Neutrophil (primary cell): ENCODE data around the gene B3GNT3.

Experiments used
- H3K27ac ChIP-seq: fragments of 200-600 bp; sonication (generic); 2 replicates; pipeline ENCODE4 v1.5.1; 2016; ENCODE audit warnings: mild to moderate bottlenecking, moderate library complexity
- H3K27me3 ChIP-seq: fragments of 200-600 bp; sonication (generic); 2 replicates; pipeline ENCODE4 v1.6.0; 2016; ENCODE audit warnings: mild to moderate bottlenecking
- H3K36me3 ChIP-seq: fragments of 200-600 bp; sonication (generic); 2 replicates; pipeline ENCODE4 v1.5.1; 2017
- H3K4me1 ChIP-seq, 2 experiments: fragments of 200-600 bp in 1 of 2; sonication (generic) in 1 of 2; 1 replicate in 1 of 2; 2 replicates in 1 of 2; pipeline versions ENCODE4 v1.5.1 to v1.6.1; 2013 to 2016; ENCODE audit warnings: low read depth in 1 of 2, low read length in 1 of 2, mild to moderate bottlenecking in 1 of 2, moderate library complexity in 1 of 2; ENCODE audit not compliant: control insufficient read depth in 1 of 2, insufficient read depth in 1 of 2
- H3K4me3 ChIP-seq, 2 experiments: fragments of 200-600 bp in 1 of 2; sonication (generic) in 1 of 2; 1 replicate in 1 of 2; 2 replicates in 1 of 2; pipeline ENCODE4 v1.5.1; 2013 to 2016; ENCODE audit warnings: low read depth in 1 of 2, low read length in 1 of 2, mild to moderate bottlenecking in 1 of 2, moderate library complexity in 1 of 2
- H3K9me3 ChIP-seq: fragments of 200-600 bp; sonication (generic); 2 replicates; pipeline ENCODE4 v1.5.1; 2016
- TF ChIP-seq, protein P1 (sequence below): fragments of 200-600 bp; sonication (generic); IDR thresholded peaks from 2 replicates; pipeline ENCODE4 v1.5.1; 2016; ENCODE audit warnings: antibody characterized with exemption

The B3GNT3 gene

DNA sequence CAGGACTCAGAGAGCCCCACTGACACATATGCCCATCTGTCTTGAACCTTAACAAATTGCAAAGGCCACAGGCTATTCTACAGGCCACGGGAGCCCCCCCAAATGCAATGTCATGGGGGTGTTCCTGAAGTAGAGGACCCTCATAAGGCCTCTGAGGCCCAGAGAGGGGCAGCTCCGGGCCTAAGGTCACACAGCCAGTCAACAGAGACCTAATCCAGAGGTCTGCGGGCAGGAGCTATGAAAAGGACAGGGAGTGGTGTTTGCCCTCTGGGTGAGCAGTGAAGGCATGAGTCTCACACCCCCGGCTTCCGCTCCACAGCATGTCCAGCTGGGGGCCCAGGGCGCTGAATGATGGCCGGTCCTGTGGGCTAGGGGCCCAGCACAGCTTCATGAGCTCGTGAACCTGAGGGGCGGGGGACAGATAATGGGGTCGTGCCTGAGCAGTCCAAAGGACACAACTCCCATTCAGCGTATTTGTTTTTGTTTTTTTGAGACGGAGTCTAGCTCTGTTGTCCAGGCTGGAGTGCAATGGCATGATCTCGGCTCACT lies 31.6 kb downstream of the B3GNT3 start:
- H3K4me1 ChIP-seq, result peaks cover 25 to 26% of the 10 kb centered on the region in 2 experiments
- no peaks in the 10 kb centered on the region for H3K9me3 ChIP-seq
- peaks cover 52% of the 10 kb centered on the region for H3K36me3 ChIP-seq
- H3K4me3 ChIP-seq, result peak overlapping the region in 1 of 2 experiments; percentile 44
- H3K27me3 ChIP-seq, result no peaks in the 10 kb centered on the region
- TF ChIP-seq, protein P1, sequence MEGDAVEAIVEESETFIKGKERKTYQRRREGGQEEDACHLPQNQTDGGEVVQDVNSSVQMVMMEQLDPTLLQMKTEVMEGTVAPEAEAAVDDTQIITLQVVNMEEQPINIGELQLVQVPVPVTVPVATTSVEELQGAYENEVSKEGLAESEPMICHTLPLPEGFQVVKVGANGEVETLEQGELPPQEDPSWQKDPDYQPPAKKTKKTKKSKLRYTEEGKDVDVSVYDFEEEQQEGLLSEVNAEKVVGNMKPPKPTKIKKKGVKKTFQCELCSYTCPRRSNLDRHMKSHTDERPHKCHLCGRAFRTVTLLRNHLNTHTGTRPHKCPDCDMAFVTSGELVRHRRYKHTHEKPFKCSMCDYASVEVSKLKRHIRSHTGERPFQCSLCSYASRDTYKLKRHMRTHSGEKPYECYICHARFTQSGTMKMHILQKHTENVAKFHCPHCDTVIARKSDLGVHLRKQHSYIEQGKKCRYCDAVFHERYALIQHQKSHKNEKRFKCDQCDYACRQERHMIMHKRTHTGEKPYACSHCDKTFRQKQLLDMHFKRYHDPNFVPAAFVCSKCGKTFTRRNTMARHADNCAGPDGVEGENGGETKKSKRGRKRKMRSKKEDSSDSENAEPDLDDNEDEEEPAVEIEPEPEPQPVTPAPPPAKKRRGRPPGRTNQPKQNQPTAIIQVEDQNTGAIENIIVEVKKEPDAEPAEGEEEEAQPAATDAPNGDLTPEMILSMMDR, result no peak
- H3K27ac ChIP-seq, result peak overlapping the region; percentile 87

DNA sequence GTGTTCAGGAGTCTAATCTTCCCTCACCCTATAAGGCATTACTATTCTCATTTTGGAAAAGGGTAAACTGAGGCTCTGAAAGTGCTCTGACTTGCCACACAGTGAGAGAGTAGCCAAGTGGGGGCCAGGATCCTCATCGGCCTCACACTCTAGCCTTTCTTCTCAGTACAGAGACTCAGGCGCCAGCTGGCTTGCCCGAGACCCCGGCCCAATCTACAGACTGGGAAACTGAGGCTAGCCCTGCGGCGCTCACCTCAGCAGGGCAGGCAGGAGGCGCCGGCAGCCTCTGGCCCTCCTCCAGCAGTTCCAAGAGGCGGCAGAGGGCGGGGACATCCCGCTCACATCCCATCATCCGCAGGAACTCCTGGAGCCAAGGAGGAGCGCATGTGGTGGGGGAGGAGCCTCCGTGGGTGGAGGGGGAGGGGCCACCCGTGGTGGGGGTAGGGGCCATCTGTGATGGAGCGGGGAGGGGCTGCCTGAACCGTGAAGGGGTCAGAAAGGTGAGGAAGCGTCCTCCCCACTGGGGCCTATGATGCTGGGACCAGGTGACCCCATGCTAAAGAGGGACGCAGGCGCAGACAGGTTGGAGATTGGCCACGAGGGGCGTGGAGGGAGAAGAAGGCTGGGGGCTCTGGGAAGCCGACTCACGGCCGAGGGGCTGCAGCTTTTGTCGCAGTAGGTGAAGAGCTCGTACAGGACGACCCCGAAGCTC lies 35.1 kb downstream of the B3GNT3 start:
- Histone ChIP-seq H3K4me1 (peaks cover 25 to 26% of the 10 kb centered on the region in 2 experiments), H3K9me3 (no peaks in the 10 kb centered on the region), H3K4me3 (no peak overlapping the region), H3K27me3 (no peaks in the 10 kb centered on the region), H3K27ac (no peak overlapping the region), H3K36me3 (peaks cover 80% of the 10 kb centered on the region)
- TF ChIP-seq, protein P1, result no peak

DNA sequence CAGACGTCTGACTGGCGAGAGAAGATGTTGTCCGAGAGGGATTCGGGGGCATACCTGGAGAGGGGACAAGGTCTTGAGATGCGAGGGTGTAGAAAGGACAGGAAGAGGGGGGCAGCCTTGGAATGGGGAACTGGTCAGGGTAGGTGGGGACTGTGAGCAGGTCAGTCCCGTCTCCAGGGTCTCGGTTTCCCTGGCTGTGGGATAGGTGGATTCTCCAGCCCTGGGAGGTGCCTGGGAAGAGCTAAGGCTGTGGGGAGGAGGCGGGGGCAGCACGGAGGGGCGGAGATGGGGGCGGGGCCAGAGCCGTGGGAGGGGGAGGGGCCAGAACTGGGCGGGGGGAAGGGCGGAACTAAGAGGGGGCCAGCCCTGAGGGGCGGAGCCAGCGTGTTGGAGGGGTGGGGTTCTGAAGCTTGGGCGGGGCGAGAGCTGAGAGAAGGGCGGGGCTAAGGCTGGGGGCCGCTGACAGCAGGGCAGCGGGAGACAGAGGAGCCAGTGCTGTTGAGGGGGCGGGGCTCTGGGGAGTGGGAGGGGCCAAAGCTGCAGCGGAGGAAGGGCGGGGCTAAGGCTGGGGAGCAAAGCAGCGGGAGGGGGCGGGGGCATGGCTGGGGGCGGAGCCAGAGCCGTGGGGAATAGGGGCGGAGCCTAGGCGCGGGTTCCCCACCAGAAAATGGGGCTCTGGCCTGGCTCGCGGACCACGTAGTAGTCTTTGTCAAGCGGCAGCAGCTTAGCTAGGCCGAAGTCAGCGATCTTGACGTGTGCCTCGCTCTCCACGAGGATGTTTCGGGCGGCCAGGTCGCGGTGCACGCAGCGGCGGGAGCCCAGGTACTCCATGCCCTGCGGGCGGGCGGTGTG lies 35.9 kb downstream of the B3GNT3 start:
- peaks cover 82% of the 10 kb centered on the region for H3K36me3 ChIP-seq
- no peaks in the 10 kb centered on the region for H3K9me3 ChIP-seq
- H3K27ac ChIP-seq, result no peak overlapping the region
- TF ChIP-seq, protein P1, result no peak
- H3K4me3 ChIP-seq, result no peak overlapping the region
- peaks cover 25 to 26% of the 10 kb centered on the region in 2 experiments for H3K4me1 ChIP-seq
- no peaks in the 10 kb centered on the region for H3K27me3 ChIP-seq

DNA sequence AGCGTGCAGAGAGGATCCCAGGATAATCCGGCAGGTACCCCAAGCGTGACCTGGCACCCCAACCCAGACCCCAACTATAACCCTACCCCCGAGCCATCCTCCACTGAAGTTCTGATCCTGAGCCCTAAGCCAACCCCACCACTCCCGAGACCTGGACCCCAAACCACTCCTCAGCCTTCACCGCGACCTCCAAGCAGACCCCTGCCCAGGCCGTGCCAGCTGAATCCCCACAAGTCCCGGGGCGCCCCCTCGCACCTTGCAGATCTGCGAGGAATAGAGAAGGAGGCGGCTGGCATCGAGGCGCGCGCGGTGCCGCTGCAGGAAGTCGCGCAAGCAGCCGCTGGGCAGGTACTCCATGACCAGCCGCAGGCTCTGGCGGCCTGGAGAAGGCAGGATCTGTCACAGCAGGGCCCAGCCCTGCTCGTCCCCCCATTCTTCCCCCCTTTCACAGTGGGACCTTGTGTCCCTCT lies 36.5 kb downstream of the B3GNT3 start:
- Histone ChIP-seq H3K36me3 (peaks cover 85% of the 10 kb centered on the region), H3K27ac (no peak overlapping the region)

More for the DNA sequence above, 36.5 kb downstream of the B3GNT3 start:
- no peaks in the 10 kb centered on the region for H3K9me3 ChIP-seq
- peaks cover 23 to 24% of the 10 kb centered on the region in 2 experiments for H3K4me1 ChIP-seq
- TF ChIP-seq, protein P1, result no peak
- no peaks in the 10 kb centered on the region for H3K27me3 ChIP-seq
- no peak overlapping the region for H3K4me3 ChIP-seq
